HUES6 (cell line): ENCODE measurements around the gene ARHGEF7.

Experiments
- H3K27ac ChIP-seq: 2 replicates; pipeline ENCODE4 v1.7.0; 2013; ENCODE audit warnings: low read depth, mild to moderate bottlenecking, low read length, inconsistent platforms
- H3K27me3 ChIP-seq: 2 replicates; pipeline ENCODE4 v1.6.1; 2013; ENCODE audit warnings: low read length; ENCODE audit not compliant: control insufficient read depth, insufficient read depth
- H3K36me3 ChIP-seq: 2 replicates; pipeline ENCODE4 v1.6.1; 2013; ENCODE audit warnings: low read length; ENCODE audit not compliant: control insufficient read depth, insufficient read depth
- H3K4me1 ChIP-seq: 2 replicates; pipeline ENCODE4 v1.6.1; 2013; ENCODE audit warnings: low read length; ENCODE audit not compliant: control insufficient read depth, insufficient read depth
- H3K4me3 ChIP-seq: 2 replicates; pipeline ENCODE4 v1.5.1; 2013; ENCODE audit warnings: low read depth, low read length
- H3K9ac ChIP-seq: one replicate; pipeline ENCODE4 v1.6.1; 2013; ENCODE audit warnings: mild to moderate bottlenecking, low read length
- H3K9me3 ChIP-seq: 2 replicates; pipeline ENCODE4 v1.6.1; 2013; ENCODE audit warnings: low read depth, low read length; ENCODE audit not compliant: control insufficient read depth, insufficient read depth

Gene ARHGEF7

GRCh38 chr13:111225810-111226546 lies 110.9 kb downstream of the ARHGEF7 start:
- H3K4me3 ChIP-seq = no peak overlapping the region
- H3K9ac ChIP-seq = no peak overlapping the region
- peaks cover 9% of the 10 kb centered on the region; the same call in 1 of the 2 replicates for H3K4me1 ChIP-seq
- H3K27ac ChIP-seq = no peak overlapping the region
- no peaks in the 10 kb centered on the region for H3K9me3 ChIP-seq
- H3K27me3 ChIP-seq = no peaks in the 10 kb centered on the region
- H3K36me3 ChIP-seq = peaks cover 8% of the 10 kb centered on the region; the same call in 1 of the 2 replicates

- Histone ChIP-seq H3K36me3 (peaks cover 12% of the 10 kb centered on the region), H3K27ac (no peak overlapping the region), H3K9me3 (no peaks in the 10 kb centered on the region), H3K4me1 (peaks cover 9% of the 10 kb centered on the region; the same call in 1 of the 2 replicates), H3K27me3 (no peaks in the 10 kb centered on the region), H3K9ac (no peak overlapping the region), H3K4me3 (no peak overlapping the region)
Observed at GRCh38 chr13:111227405-111227804, 112.3 kb downstream of the ARHGEF7 start.

GRCh38 chr13:111228262-111229144 lies 113.4 kb downstream of the ARHGEF7 start:
- Histone ChIP-seq H3K36me3 (peaks cover 18% of the 10 kb centered on the region), H3K4me3 (no peak overlapping the region), H3K27me3 (no peaks in the 10 kb centered on the region), H3K4me1 (peaks cover 9% of the 10 kb centered on the region; the same call in 1 of the 2 replicates), H3K27ac (no peak overlapping the region), H3K9me3 (no peaks in the 10 kb centered on the region), H3K9ac (no peak overlapping the region)

- Histone ChIP-seq H3K27me3 (no peaks in the 10 kb centered on the region), H3K9me3 (no peaks in the 10 kb centered on the region), H3K4me3 (no peak overlapping the region), H3K9ac (no peak overlapping the region), H3K4me1 (peaks cover 9% of the 10 kb centered on the region; the same call in 1 of the 2 replicates), H3K36me3 (peaks cover 24% of the 10 kb centered on the region), H3K27ac (no peak overlapping the region)
Observed at GRCh38 chr13:111230385-111230930, 115.3 kb downstream of the ARHGEF7 start.

- no peak overlapping the region for H3K4me3 ChIP-seq
- peaks cover 24% of the 10 kb centered on the region for H3K36me3 ChIP-seq
- H3K4me1 ChIP-seq = peaks cover 9% of the 10 kb centered on the region; the same call in 1 of the 2 replicates
- H3K9ac ChIP-seq = no peak overlapping the region
- no peaks in the 10 kb centered on the region for H3K27me3 ChIP-seq
- H3K27ac ChIP-seq = no peak overlapping the region
- no peaks in the 10 kb centered on the region for H3K9me3 ChIP-seq
Observed at GRCh38 chr13:111232191-111232590, 117.1 kb downstream of the ARHGEF7 start.

GRCh38 chr13:111233080-111233479 lies 118.0 kb downstream of the ARHGEF7 start:
- Histone ChIP-seq H3K27ac (no peak overlapping the region), H3K36me3 (peaks cover 24% of the 10 kb centered on the region), H3K4me1 (peaks cover 4% of the 10 kb centered on the region; the same call in 1 of the 2 replicates), H3K9me3 (no peaks in the 10 kb centered on the region), H3K9ac (no peak overlapping the region), H3K27me3 (no peaks in the 10 kb centered on the region), H3K4me3 (no peak overlapping the region)

- Histone ChIP-seq H3K9me3 (no peaks in the 10 kb centered on the region), H3K27me3 (no peaks in the 10 kb centered on the region), H3K27ac (no peak overlapping the region), H3K36me3 (peaks cover 27% of the 10 kb centered on the region), H3K4me3 (no peak overlapping the region), H3K4me1 (peaks cover 11% of the 10 kb centered on the region), H3K9ac (no peak overlapping the region)
Observed at GRCh38 chr13:111239764-111240670, 124.9 kb downstream of the ARHGEF7 start.

- Histone ChIP-seq H3K36me3 (peaks cover 39% of the 10 kb centered on the region), H3K27ac (0 out of 2 replicates have a peak overlapping the region, but pooled peaks have one; percentile 19), H3K9ac (no peak overlapping the region), H3K4me3 (no peak overlapping the region), H3K9me3 (no peaks in the 10 kb centered on the region), H3K4me1 (peaks cover 11% of the 10 kb centered on the region), H3K27me3 (no peaks in the 10 kb centered on the region)
Observed at GRCh38 chr13:111241006-111241755, 126.1 kb downstream of the ARHGEF7 start.

- Histone ChIP-seq H3K27me3 (no peaks in the 10 kb centered on the region), H3K4me3 (no peak overlapping the region), H3K27ac (no peak overlapping the region), H3K9ac (no peak overlapping the region), H3K36me3 (peaks cover 44% of the 10 kb centered on the region), H3K4me1 (peaks cover 11% of the 10 kb centered on the region), H3K9me3 (no peaks in the 10 kb centered on the region)
Observed at GRCh38 chr13:111241862-111242261, 126.8 kb downstream of the ARHGEF7 start.

- Histone ChIP-seq H3K36me3 (peaks cover 46% of the 10 kb centered on the region), H3K27ac (no peak overlapping the region), H3K27me3 (no peaks in the 10 kb centered on the region), H3K4me3 (no peak overlapping the region), H3K9me3 (no peaks in the 10 kb centered on the region), H3K9ac (no peak overlapping the region), H3K4me1 (peaks cover 11% of the 10 kb centered on the region)
Observed at GRCh38 chr13:111242585-111242984, 127.5 kb downstream of the ARHGEF7 start.
